Measurements from ENCODE around the gene NOS3. TPM values are rescaled to one million over a fixed set of nuclear protein-coding genes. Genes with fewer than 3 reads are reported as not detected.
A peak's percentile ranks its signal among the peaks of the same experiment; 100 is the strongest.

NOS3 gene
- total and polyA plus RNA-seq, 2 of the 13 experiments (the other 11 are each of a cell fraction or from before 2014, with no cell fraction given) = 3.7 to 7.5 TPM

DNA sequence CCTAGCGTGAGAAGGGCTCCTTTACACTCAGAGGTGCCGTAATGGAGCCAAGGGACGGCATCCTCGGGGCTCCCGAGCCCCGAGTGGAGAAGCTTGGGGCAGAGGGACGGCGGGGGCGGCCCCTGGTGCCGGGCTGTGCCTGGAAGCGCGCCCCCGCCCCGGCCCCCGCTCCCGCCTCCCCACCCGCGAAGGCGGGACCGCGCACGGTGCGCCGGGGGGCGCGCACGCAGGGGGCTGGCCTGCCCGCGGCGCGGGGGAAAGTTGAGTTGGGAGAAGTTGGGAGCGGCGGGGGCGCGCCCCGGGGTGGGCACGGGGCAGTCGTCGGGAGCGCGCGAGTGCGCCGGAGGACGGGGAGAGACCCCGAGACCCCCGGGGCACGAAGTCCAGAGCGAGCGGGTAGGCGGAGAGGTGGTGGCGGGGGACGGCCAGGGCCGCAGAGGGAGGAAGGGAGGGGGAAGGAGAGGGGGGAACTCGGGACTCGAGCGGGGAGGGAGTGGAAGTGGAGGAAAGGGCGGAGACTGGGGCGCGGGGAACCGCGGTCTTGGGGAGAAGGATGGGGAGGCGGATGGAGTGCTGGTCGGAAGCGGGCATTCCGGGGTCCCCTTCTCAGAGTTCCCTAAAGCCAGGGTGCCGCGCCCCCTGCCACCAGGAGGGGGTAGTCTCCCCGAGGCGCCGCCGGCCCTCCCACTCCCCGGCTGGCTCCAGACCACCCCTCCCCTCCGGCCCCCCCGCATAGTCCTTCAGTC is 68.7 kb downstream of the NOS3 start, which contains the start of gene SLC4A2 (continued):
- TF ChIP-seq, protein P1, sequence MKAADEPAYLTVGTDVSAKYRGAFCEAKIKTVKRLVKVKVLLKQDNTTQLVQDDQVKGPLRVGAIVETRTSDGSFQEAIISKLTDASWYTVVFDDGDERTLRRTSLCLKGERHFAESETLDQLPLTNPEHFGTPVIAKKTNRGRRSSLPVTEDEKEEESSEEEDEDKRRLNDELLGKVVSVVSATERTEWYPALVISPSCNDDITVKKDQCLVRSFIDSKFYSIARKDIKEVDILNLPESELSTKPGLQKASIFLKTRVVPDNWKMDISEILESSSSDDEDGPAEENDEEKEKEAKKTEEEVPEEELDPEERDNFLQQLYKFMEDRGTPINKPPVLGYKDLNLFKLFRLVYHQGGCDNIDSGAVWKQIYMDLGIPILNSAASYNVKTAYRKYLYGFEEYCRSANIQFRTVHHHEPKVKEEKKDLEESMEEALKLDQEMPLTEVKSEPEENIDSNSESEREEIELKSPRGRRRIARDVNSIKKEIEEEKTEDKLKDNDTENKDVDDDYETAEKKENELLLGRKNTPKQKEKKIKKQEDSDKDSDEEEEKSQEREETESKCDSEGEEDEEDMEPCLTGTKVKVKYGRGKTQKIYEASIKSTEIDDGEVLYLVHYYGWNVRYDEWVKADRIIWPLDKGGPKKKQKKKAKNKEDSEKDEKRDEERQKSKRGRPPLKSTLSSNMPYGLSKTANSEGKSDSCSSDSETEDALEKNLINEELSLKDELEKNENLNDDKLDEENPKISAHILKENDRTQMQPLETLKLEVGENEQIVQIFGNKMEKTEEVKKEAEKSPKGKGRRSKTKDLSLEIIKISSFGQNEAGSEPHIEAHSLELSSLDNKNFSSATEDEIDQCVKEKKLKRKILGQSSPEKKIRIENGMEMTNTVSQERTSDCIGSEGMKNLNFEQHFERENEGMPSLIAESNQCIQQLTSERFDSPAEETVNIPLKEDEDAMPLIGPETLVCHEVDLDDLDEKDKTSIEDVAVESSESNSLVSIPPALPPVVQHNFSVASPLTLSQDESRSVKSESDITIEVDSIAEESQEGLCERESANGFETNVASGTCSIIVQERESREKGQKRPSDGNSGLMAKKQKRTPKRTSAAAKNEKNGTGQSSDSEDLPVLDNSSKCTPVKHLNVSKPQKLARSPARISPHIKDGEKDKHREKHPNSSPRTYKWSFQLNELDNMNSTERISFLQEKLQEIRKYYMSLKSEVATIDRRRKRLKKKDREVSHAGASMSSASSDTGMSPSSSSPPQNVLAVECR (CRISPR knock-in tag; IDR thresholded peaks at IDR 0.05; ENCODE audit: borderline replicate concordance) = no peak; the same call in 1 of the 2 replicates
- TF ChIP-seq RXRA (CRISPR knock-in tag; IDR thresholded peaks at IDR 0.05) (no peak), ZNF275 (CRISPR knock-in tag; IDR thresholded peaks at IDR 0.05; ENCODE audit: borderline replicate concordance) (no peak), POLR2G (IDR thresholded peaks at IDR 0.05; ENCODE audit: low read depth, low read length) (peak; percentile 57; the same call in 1 of the 2 replicates), RCOR2 (CRISPR knock-in tag; IDR thresholded peaks at IDR 0.05) (no peak), GATA4 (IDR thresholded peaks at IDR 0.05; ENCODE audit: borderline replicate concordance, low read depth) (no peak), RFX3 (CRISPR knock-in tag; IDR thresholded peaks at IDR 0.05) (no peak), SMYD3 (CRISPR knock-in tag; IDR thresholded peaks at IDR 0.05) (0 out of 2 replicates have a peak, but pooled peaks have one; percentile 65), IKZF4 (CRISPR knock-in tag; IDR thresholded peaks at IDR 0.05; ENCODE audit: borderline replicate concordance, low read depth, not compliant biosample characterization) (no peak), ZNF850 (CRISPR knock-in tag; conservative IDR thresholded peaks at IDR 0.05) (no peak), ZNF780A (CRISPR knock-in tag; IDR thresholded peaks at IDR 0.05) (no peak), ASH2L (IDR thresholded peaks at IDR 0.05; ENCODE audit: insufficient read length, low read depth, low read length) (no peak)
- TF ChIP-seq, protein P2, sequence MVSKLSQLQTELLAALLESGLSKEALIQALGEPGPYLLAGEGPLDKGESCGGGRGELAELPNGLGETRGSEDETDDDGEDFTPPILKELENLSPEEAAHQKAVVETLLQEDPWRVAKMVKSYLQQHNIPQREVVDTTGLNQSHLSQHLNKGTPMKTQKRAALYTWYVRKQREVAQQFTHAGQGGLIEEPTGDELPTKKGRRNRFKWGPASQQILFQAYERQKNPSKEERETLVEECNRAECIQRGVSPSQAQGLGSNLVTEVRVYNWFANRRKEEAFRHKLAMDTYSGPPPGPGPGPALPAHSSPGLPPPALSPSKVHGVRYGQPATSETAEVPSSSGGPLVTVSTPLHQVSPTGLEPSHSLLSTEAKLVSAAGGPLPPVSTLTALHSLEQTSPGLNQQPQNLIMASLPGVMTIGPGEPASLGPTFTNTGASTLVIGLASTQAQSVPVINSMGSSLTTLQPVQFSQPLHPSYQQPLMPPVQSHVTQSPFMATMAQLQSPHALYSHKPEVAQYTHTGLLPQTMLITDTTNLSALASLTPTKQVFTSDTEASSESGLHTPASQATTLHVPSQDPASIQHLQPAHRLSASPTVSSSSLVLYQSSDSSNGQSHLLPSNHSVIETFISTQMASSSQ (IDR thresholded peaks at IDR 0.05; ENCODE audit: low read depth) = no peak
- TF ChIP-seq, protein P2 (CRISPR knock-in tag; IDR thresholded peaks at IDR 0.05; ENCODE audit: borderline replicate concordance) = no peak
- TF ChIP-seq, protein P3, sequence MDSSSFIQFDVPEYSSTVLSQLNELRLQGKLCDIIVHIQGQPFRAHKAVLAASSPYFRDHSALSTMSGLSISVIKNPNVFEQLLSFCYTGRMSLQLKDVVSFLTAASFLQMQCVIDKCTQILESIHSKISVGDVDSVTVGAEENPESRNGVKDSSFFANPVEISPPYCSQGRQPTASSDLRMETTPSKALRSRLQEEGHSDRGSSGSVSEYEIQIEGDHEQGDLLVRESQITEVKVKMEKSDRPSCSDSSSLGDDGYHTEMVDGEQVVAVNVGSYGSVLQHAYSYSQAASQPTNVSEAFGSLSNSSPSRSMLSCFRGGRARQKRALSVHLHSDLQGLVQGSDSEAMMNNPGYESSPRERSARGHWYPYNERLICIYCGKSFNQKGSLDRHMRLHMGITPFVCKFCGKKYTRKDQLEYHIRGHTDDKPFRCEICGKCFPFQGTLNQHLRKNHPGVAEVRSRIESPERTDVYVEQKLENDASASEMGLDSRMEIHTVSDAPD (CRISPR knock-in tag; IDR thresholded peaks at IDR 0.05) = no peak
